Testis (tissue), 2 donors: ENCODE data around the gene MAP3K7CL.

Experiments
- CTCF ChIP-seq, 3 experiments: fragments of 450-650 bp in 2 of 3; fragments of 200-600 bp in 1 of 3; sonication (generic) in 1 of 3; IDR thresholded peaks; one replicate each; pipeline ENCODE4 v1.5.1; 2016 to 2019; ENCODE audit warnings: antibody characterized with exemption in 3 of 3, mild to moderate bottlenecking in 2 of 3, moderate library complexity in 1 of 3
- POLR2A ChIP-seq: fragments of 450-650 bp; IDR thresholded peaks from one replicate; pipeline ENCODE4 v1.6.1; 2017; ENCODE audit warnings: antibody characterized with exemption, mild to moderate bottlenecking, moderate library complexity

GRCh38 chr21:29213513-29214385 is 83.3 kb downstream of the MAP3K7CL start:
- TF ChIP-seq CTCF (IDR thresholded peaks at IDR 0.05) (no peak), POLR2A (no peak)
